M059J (cell line): ENCODE measurements around the gene RASA1. TPM values are rescaled to one million over a fixed set of nuclear protein-coding genes. Genes with fewer than 3 reads are reported as not detected.

Experiments
- total RNA-seq: library from RNA; depleted of rRNA; stranded (reverse); fragments of >200 nt; shearing (Covaris generic); gene quantifications from 2 replicates; pipeline ENCODE4 v1.2.3, GENCODE V29; 2014; rRNA removed

RASA1 gene
- total RNA-seq, 1 experiment from 2014 or later, result 31.3 TPM

Other genes starting within 250 kb of the RASA1 start
- gene CCNH, start 145.0 kb downstream of the RASA1 start, total RNA-seq, result 88.2 and 115 TPM in 2 replicates